K562 (cell line): ENCODE measurements around the gene CFHR2. TPM values are rescaled to one million over a fixed set of nuclear protein-coding genes. Genes with fewer than 3 reads are reported as not detected.

Experiments used
- BRD4 ChIP-seq: fragments of 200-600 bp; sonication (generic); IDR thresholded peaks from 2 replicates; pipeline ENCODE4 v1.6.1; 2017; ENCODE audit warnings: inconsistent platforms
- DLX4 ChIP-seq: fragments of 250-450 bp; sonication (Bioruptor Pico); IDR thresholded peaks from 2 replicates; pipeline ENCODE4 v1.6.1; 2021; ENCODE audit warnings: mild to moderate bottlenecking
- ELF1 ChIP-seq: fragments of 200-800 bp; sonication (Bioruptor generic); IDR thresholded peaks from 2 replicates; pipeline ENCODE4 v1.6.1; 2016; ENCODE audit warnings: missing genetic modification characterization, missing compliant biosample characterization
- EP400 ChIP-seq: fragments of 450-650 bp; IDR thresholded peaks from 2 replicates; pipeline ENCODE4 v1.6.1; 2017; ENCODE audit warnings: antibody characterized with exemption, mild to moderate bottlenecking, moderate library complexity
- GTF3C2 ChIP-seq: IDR thresholded peaks from 3 replicates; pipeline ENCODE4 v1.6.1; 2011; ENCODE audit warnings: borderline replicate concordance, mild to moderate bottlenecking, moderate library complexity; ENCODE audit not compliant: insufficient read length; ENCODE audit errors: extremely low read depth
- HDAC1 ChIP-seq, 2 experiments: fragments of 450-650 bp; IDR thresholded peaks; 2 replicates each; pipeline ENCODE4 v1.6.1; 2016 to 2017; ENCODE audit warnings: inconsistent platforms in 1 of 2, mild to moderate bottlenecking in 1 of 2, moderate library complexity in 1 of 2
- KLF13 ChIP-seq: fragments of 450-650 bp; IDR thresholded peaks from 2 replicates; pipeline ENCODE4 v1.6.1; 2016; ENCODE audit warnings: missing genetic modification characterization, low read depth, mild to moderate bottlenecking, missing compliant biosample characterization, moderate library complexity, borderline replicate concordance
- L3MBTL2 ChIP-seq: fragments of 450-650 bp; IDR thresholded peaks from 2 replicates; pipeline ENCODE4 v1.6.1; 2016; ENCODE audit warnings: mild to moderate bottlenecking, moderate library complexity
- MAZ ChIP-seq, 2 experiments: fragments of 450-650 bp in 1 of 2; sonication (generic) in 1 of 2; formaldehyde crosslinking; IDR thresholded peaks in 1 of 2; conservative IDR thresholded peaks in 1 of 2; 2 replicates each; pipeline versions ENCODE4 v1.4.0 to v1.5.0; 2020; ENCODE audit warnings: mild to moderate bottlenecking in 1 of 2, missing genetic modification reagents in 1 of 2
- MCM5 ChIP-seq: fragments of 450-650 bp; IDR thresholded peaks from 2 replicates; pipeline ENCODE4 v1.6.1; 2016; ENCODE audit warnings: low read depth
- PHF21A ChIP-seq: fragments of 450-650 bp; IDR thresholded peaks from 2 replicates; pipeline ENCODE4 v1.6.1; 2017; ENCODE audit warnings: low read depth, borderline replicate concordance
- PHF8 ChIP-seq: fragments of 200-600 bp; sonication (generic); IDR thresholded peaks from 2 replicates; pipeline ENCODE4 v1.6.1; 2012; ENCODE audit warnings: mixed run types, mild to moderate bottlenecking, inconsistent platforms, low read length, moderate library complexity, borderline replicate concordance
- POLR2H ChIP-seq: IDR thresholded peaks from 2 replicates; pipeline ENCODE4 v1.6.1; 2016; ENCODE audit warnings: missing genetic modification characterization, low read depth, mild to moderate bottlenecking, control low read depth, missing compliant biosample characterization, moderate library complexity
- SAFB ChIP-seq: fragments of 200-400 bp; formaldehyde crosslinking; IDR thresholded peaks from 2 replicates; pipeline ENCODE4 v1.6.1; 2017; ENCODE audit warnings: low read depth, low read length, borderline replicate concordance
- SMARCE1 ChIP-seq: fragments of 450-650 bp; IDR thresholded peaks from 2 replicates; pipeline ENCODE4 v1.7.1; 2016; ENCODE audit warnings: mild to moderate bottlenecking
- SOX6 ChIP-seq: fragments of 450-650 bp; IDR thresholded peaks from 2 replicates; pipeline ENCODE4 v1.6.1; 2014; ENCODE audit warnings: mild to moderate bottlenecking
- ZBTB7A ChIP-seq: IDR thresholded peaks from 2 replicates; pipeline ENCODE4 v1.6.1; 2011; ENCODE audit warnings: low read depth, mild to moderate bottlenecking, low read length, moderate library complexity, borderline replicate concordance; ENCODE audit not compliant: control insufficient read depth
- ZNF212 ChIP-seq: fragments of 450-650 bp; formaldehyde crosslinking; IDR thresholded peaks from 2 replicates; pipeline ENCODE4 v1.4.0; 2020; ENCODE audit warnings: mild to moderate bottlenecking
- polyA plus RNA-seq, 8 experiments: library from polyadenylated mRNA; depleted of rRNA in 4 of 8; stranded (reverse) in 5 of 8; unstranded in 3 of 8; fragments of >200 nt; fragmentation: Nextera tagmentation in 2 of 8; fragmentation: Illumina TruSeq in 1 of 8; extraction: Ambion mirVana in 2 of 8; extraction: Trizol in 1 of 8; gene quantifications; 2 replicates each; pipeline versions ENCODE4 v1.2.1 to v1.2.3, GENCODE V29; 2011 to 2014; ENCODE audit warnings: inconsistent platforms in 1 of 8, missing spikeins in 1 of 8
- total RNA-seq, 7 experiments: library from RNA; depleted of rRNA in 6 of 7; stranded (reverse); fragments of >200 nt in 6 of 7; fragmentation: Illumina TruSeq in 2 of 7; extraction: Trizol in 2 of 7; gene quantifications; 2 replicates each; pipeline versions ENCODE4 v1.2.1 to v1.2.3, GENCODE V29; 2011 to 2021; ENCODE audit warnings: low replicate concordance in 1 of 7
- TF ChIP-seq, protein P1 (sequence below), 2 experiments: fragments of 150-350 bp in 1 of 2; IDR thresholded peaks; 2 replicates each; pipeline ENCODE4 v1.6.1; 2012 to 2016; ENCODE audit warnings: low read depth in 2 of 2, low read length in 2 of 2, mild to moderate bottlenecking in 1 of 2, moderate library complexity in 1 of 2
- TF ChIP-seq, protein P2 (sequence below): sonication (generic); formaldehyde crosslinking; IDR thresholded peaks from 2 replicates; pipeline ENCODE4 v1.8.0; 2022; ENCODE audit warnings: missing genetic modification reagents, mild to moderate bottlenecking, moderate library complexity, borderline replicate concordance

The CFHR2 gene
- total and polyA plus RNA-seq, 9 of the 15 experiments (the other 6 are each of a cell fraction or from before 2014, with no cell fraction given) = not detected

- TF ChIP-seq, protein P1, sequence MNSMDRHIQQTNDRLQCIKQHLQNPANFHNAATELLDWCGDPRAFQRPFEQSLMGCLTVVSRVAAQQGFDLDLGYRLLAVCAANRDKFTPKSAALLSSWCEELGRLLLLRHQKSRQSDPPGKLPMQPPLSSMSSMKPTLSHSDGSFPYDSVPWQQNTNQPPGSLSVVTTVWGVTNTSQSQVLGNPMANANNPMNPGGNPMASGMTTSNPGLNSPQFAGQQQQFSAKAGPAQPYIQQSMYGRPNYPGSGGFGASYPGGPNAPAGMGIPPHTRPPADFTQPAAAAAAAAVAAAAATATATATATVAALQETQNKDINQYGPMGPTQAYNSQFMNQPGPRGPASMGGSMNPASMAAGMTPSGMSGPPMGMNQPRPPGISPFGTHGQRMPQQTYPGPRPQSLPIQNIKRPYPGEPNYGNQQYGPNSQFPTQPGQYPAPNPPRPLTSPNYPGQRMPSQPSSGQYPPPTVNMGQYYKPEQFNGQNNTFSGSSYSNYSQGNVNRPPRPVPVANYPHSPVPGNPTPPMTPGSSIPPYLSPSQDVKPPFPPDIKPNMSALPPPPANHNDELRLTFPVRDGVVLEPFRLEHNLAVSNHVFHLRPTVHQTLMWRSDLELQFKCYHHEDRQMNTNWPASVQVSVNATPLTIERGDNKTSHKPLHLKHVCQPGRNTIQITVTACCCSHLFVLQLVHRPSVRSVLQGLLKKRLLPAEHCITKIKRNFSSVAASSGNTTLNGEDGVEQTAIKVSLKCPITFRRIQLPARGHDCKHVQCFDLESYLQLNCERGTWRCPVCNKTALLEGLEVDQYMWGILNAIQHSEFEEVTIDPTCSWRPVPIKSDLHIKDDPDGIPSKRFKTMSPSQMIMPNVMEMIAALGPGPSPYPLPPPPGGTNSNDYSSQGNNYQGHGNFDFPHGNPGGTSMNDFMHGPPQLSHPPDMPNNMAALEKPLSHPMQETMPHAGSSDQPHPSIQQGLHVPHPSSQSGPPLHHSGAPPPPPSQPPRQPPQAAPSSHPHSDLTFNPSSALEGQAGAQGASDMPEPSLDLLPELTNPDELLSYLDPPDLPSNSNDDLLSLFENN (IDR thresholded peaks at IDR 0.05; ENCODE audit: low read depth in 2 of 2, low read length in 2 of 2) = no peak
- TF ChIP-seq SAFB (no peak), SOX6 (0 out of 2 replicates have a peak, but pooled peaks have one; percentile 7), HDAC1 (IDR thresholded peaks at IDR 0.05) (peak in 1 of 2 experiments; percentile 48; a peak in 1 of 4 replicates), DLX4 (no peak), MAZ (CRISPR knock-in tag; conservative IDR thresholded peaks at IDR 0.05 in 1 of 2, IDR thresholded peaks at IDR 0.05 in 1 of 2) (peak in 1 of 2 experiments; percentile 80), SMARCE1 (no peak), POLR2H (tag) (peak; percentile 48), ELF1 (tag) (peak; percentile 93), GTF3C2 (no peak), PHF8 (peak; percentile 88), BRD4 (no peak), MCM5 (no peak), ZNF212 (CRISPR knock-in tag) (no peak), L3MBTL2 (peak; percentile 58), KLF13 (0 out of 2 replicates have a peak, but pooled peaks have one; percentile 66), EP400 (peak; percentile 52; the same call in 1 of the 2 replicates), ZBTB7A (0 out of 2 replicates have a peak, but pooled peaks have one; percentile 11), PHF21A (no peak)
- TF ChIP-seq, protein P2, sequence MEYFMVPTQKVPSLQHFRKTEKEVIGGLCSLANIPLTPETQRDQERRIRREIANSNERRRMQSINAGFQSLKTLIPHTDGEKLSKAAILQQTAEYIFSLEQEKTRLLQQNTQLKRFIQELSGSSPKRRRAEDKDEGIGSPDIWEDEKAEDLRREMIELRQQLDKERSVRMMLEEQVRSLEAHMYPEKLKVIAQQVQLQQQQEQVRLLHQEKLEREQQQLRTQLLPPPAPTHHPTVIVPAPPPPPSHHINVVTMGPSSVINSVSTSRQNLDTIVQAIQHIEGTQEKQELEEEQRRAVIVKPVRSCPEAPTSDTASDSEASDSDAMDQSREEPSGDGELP (CRISPR knock-in tag) = peak; percentile 65; the same call in 1 of the 2 replicates
Observed at GRCh38 chr1:196933531-196934189, 9.9 kb upstream of the CFHR2 start (continued).
